Eye (tissue), 1 donor: ENCODE data around the gene PRICKLE2.
A peak's percentile ranks its signal among the peaks of the same experiment; 100 is the strongest.

Experiments used
- DNase-seq: peaks from one replicate; pipeline ENCODE4 v3.0.0-alpha.2; 2015

PRICKLE2 gene, protein sequence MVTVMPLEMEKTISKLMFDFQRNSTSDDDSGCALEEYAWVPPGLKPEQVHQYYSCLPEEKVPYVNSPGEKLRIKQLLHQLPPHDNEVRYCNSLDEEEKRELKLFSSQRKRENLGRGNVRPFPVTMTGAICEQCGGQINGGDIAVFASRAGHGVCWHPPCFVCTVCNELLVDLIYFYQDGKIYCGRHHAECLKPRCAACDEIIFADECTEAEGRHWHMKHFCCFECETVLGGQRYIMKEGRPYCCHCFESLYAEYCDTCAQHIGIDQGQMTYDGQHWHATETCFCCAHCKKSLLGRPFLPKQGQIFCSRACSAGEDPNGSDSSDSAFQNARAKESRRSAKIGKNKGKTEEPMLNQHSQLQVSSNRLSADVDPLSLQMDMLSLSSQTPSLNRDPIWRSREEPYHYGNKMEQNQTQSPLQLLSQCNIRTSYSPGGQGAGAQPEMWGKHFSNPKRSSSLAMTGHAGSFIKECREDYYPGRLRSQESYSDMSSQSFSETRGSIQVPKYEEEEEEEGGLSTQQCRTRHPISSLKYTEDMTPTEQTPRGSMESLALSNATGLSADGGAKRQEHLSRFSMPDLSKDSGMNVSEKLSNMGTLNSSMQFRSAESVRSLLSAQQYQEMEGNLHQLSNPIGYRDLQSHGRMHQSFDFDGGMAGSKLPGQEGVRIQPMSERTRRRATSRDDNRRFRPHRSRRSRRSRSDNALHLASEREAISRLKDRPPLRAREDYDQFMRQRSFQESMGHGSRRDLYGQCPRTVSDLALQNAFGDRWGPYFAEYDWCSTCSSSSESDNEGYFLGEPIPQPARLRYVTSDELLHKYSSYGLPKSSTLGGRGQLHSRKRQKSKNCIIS

GRCh38 chr3:64224826-64225610, at the start of gene PRICKLE2:
Gene PRICKLE2, minus strand, starts transcription at chr3:64225466. Its CDS starts 26,539 bp downstream, at chr3:64198927.
- peak; percentile 84 for DNase-seq

DNA sequence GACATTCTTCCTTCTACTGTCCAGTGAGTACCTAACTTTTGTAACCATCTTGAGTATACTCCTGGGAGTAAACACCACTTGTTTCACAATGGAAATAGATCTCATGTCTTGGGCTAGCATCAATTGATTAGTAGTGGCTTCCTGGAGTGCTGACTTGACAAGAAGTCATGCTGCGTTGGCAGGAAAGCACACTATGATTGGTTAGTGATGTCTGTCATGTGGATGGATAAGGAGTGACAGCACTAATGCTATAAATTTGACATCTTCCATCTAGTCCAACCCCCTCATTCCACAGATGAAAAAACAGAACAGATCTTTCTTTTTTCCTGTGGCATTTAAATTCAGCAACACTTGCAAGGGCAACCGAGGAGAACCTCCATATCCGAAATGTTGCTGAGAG, 47.6 kb upstream of the PRICKLE2 start:
- DNase-seq: no peak

- no peak for DNase-seq
These were observed 47.0 kb upstream of the PRICKLE2 start for GRCh38 chr3:64272271-64272670.

GRCh38 chr3:64271631-64272030, 46.4 kb upstream of the PRICKLE2 start:
- no peak for DNase-seq

DNA sequence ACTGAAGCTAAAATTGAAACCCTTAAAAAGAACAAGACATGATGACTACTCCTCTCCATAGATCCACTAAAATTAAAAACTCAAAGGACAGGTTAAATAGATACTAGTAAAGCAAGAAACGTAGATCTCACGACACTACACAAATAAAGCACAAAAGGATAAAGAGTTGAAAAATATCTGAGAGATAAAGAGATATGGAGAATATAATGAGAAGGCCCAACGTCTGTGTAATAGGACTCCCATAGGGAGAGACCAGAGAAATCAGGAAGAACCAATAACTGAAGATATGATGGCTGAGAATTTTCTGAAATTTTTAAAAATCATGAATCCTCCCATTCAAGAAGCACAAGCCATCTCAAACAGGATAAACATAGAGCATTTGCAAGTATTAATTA, 45.6 kb upstream of the PRICKLE2 start:
- no peak for DNase-seq

DNA sequence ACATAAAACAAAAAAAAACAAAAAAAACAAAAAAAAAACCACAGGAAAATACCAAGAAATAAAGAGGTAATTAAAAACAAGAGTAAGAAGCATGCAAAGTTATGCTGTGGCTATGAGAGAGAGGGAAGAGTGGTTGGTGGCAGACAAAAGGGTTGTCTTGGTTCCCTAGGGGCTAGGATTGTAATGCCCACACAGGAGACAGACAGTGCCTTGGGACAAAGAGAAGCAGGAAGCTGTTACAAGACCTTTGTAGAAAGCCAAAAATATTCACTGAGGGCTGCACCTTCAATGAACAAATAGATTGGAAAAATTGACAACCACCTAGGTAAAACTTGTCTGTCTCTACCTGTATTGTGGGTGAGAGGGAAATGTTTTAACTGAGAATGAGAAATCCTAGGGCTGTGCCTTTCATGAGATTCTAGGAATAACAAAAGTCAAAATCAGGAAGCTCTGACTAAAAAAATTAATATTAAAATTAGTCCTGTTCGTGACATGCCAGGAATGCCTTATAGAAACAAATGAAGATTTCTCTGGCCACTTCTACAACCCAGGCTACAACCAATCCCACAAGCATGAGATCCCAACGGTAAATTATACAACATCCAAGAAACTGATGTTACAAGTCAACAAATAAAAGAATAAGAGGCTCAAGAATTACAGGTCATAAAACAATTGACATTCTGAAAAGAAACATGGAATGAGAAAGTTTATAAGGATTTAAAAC, 45.0 kb upstream of the PRICKLE2 start:
- DNase-seq: no peak

DNA sequence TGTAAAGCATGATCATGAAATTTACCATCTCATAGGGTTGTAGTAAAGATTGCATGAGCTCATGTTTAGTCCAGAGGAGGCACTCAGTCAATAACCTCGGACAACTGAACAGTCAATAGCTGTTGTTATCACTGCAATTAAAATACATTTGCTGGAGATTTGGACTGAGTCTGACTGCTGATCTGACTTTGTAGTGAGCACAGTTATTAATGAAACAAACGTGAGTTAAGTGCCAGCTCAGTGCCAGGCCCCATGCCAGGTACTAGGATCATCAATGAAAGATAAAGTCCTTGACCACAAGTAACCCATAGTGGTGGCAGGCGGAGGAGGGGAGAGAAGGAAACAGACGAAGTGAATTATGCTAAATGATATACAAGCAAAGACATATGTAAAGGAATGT, 43.7 kb upstream of the PRICKLE2 start:
- DNase-seq: no peak

DNA sequence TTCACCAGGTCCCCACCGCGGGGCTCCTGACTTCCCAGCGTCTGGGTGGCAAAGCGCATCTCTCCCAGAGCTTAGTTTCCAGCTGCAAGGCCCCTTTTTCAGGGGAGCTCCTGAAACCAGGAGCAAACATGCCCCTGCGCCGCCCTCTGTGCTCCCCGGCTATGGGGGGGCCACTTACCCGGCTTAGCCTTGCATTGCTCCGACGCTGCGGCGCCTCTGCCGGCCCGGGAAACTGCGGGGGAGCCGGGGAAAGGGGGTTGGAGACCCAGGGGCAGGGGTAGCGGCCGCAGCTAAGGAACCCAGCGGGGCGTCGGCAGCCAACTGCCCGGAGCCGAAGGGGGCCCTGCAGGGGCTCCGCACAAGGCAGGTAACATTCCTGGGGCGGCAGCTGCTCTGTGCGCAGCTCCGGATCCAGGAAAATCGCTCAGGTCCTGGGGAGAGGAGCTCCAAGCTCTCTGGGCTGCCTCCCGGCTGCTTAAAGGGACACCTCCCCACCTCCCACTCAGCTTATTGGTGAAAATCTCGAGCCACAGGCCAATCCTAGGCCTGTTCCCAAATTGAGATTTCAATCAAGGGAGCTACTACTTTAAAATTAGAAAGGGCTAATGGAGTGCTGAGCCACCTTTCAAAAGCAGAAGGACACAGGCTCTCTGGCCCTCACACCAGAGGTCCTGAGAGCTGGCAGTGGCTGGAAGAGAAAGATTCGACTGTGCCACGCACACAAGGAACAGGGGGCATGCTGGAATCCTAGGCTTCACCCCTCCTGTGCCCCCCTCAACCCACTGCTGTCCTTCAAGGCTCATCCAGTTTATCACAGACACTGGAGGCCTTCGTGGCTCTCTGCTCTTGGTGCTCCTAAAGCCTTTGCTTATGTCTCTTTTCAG, 42.7 kb upstream of the PRICKLE2 start:
- peak; percentile 73 for DNase-seq

- DNase-seq: no peak
These were observed 41.7 kb upstream of the PRICKLE2 start for GRCh38 chr3:64266983-64267382.

- peak; percentile 45 for DNase-seq
These were observed 41.0 kb upstream of the PRICKLE2 start for GRCh38 chr3:64266065-64266931.

GRCh38 chr3:64265646-64266045, 40.4 kb upstream of the PRICKLE2 start:
- no peak for DNase-seq

- DNase-seq: no peak
These were observed 39.3 kb upstream of the PRICKLE2 start for GRCh38 chr3:64264501-64265109.

GRCh38 chr3:64262574-64263114, 37.4 kb upstream of the PRICKLE2 start:
- no peak for DNase-seq

- DNase-seq: no peak
These were observed 35.2 kb upstream of the PRICKLE2 start for GRCh38 chr3:64260431-64260830.

DNA sequence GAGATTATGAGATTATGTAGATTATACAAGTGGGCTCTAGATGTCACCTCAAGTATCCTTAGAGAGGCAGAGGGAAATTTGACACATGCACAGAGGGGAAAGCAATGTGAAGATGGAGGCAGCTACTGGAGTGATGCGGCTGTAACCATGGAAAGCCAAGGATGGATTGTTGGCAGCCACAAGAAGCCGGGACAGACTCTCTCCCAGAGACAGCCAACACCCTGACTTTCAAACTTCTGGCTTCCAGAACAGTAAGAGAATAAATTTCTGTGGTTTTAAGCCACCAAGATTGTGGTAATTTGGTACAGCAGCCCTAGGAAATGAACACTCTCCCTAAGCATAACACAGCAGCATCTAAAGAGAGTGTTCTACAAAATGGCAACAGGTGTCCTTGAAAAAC, 34.4 kb upstream of the PRICKLE2 start:
- no peak for DNase-seq

- no peak for DNase-seq
These were observed 32.0 kb upstream of the PRICKLE2 start for GRCh38 chr3:64257100-64257755.

DNA sequence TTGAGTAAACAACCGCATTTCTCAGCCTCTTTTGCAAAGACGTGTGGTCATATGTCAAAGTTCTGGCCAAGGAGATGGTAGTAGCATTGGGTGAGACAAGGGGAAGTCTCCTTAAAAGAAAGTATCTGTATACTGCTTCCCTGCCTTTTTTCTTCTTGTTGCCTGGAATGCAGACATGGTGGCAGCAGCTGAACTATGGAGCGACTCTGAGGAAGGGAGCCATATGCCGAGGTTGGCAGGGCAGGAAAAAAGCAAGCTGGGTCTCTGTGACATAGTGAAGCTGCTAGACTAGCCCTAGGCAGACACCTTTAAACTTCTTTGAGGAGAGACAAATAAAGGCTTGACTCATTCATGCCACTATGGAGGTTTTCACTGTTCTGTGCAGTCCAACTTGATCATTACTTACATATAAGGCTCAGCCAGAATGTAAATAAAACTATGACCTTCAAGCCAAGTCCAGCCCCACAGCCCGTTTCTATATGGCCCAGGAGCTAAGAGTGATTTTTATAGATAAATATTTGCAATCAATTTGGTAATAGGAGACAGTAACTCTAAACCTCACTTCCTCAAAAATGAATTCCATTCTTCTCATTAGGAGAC, 30.6 kb upstream of the PRICKLE2 start:
- no peak for DNase-seq

GRCh38 chr3:64254443-64254842, 29.2 kb upstream of the PRICKLE2 start:
- no peak for DNase-seq

DNA sequence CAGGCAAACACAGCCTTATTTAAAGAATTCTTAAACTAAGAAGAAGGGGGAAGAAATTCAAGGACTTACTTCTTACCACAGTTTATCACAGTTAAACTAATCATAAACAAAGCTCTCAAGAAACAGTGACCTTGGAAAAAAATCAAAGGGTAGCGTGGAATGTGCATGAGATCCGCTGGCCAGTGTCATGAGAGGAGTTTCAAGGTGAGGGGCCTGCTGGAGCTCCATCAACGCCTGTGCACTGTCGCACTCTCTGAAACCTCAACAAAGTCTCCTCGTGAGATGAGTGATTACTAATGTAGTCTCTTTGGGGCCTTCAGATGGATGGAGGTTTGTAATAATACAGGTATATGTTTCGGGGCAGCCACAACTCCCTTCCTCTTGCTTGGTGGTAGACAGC, 28.4 kb upstream of the PRICKLE2 start:
- no peak for DNase-seq
